NCI-H460 (cell line): ENCODE measurements around the gene MAP3K13. TPM values are rescaled to one million over a fixed set of nuclear protein-coding genes. Genes with fewer than 3 reads are reported as not detected.

Experiments
- DNase-seq: peaks from one replicate; pipeline ENCODE4 v3.0.0-alpha.2; 2016; ENCODE audit warnings: low read depth; ENCODE audit errors: extremely low read depth
- total RNA-seq: library from RNA; depleted of rRNA; stranded (reverse); fragments of >200 nt; shearing (Covaris generic); gene quantifications from 2 replicates; pipeline ENCODE4 v1.2.3, GENCODE V29; 2014; rRNA removed

The MAP3K13 gene
- total RNA-seq, 1 experiment from 2014 or later = 37.1 TPM

DNA sequence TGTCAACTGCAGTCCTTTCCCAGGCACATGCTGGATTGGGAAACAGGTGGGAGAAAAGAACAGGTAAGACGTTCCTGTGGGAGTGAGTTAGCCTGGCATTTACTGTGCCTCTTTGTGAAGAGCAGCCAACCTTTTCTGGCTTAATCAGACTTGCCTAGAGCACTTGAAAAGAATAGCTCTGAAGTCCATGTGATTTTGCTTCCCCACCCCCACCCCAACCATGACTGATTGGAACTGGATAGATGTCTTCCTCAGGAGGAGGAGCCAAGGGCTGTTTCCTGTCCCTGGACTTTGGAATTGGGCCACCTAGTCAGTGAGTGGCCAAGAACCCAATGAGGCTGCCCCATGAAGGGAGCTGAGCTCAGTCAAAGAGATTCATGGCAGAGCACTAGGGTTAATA is 140.6 kb downstream of the MAP3K13 start:
- DNase-seq = no peak

DNA sequence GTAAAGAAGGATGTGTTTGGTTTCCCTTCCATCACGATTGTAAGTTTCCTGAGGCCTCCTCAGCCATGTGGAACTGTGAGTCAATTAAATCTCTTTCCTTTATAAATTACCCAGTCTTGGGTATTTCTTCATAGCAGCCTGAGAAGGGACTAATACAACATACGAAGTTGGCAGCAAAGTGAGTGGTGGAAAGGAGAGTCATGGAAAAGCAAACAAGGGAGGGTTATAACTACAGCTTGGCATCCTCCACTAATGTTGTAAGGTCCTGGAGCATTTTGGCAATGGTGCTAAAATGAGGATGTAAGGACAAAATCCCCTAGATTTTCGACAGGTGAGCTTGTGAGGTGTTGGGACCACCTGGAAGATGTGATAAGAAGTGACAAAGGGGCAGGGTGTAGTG is 141.7 kb downstream of the MAP3K13 start:
- no peak for DNase-seq

DNA sequence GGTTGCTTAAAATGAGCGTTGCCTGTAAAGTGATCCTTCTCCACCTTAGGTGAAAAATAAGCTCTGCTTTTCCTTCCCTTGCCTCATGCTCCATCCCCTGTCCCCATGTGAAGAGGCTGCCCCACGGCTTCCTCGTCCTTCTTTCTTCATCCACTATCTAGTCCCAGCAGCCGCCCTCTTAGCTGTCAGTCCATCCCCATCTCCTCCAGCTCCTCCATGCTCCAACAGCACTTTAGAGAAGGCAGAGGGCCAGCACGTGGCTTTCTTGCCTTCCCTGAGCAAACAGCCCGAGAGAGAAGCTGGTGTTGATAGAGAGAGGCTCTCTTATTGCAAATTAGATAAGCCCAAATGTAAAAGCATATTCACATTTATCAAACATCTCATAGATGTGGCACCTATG is 144.9 kb downstream of the MAP3K13 start:
- DNase-seq = no peak

DNA sequence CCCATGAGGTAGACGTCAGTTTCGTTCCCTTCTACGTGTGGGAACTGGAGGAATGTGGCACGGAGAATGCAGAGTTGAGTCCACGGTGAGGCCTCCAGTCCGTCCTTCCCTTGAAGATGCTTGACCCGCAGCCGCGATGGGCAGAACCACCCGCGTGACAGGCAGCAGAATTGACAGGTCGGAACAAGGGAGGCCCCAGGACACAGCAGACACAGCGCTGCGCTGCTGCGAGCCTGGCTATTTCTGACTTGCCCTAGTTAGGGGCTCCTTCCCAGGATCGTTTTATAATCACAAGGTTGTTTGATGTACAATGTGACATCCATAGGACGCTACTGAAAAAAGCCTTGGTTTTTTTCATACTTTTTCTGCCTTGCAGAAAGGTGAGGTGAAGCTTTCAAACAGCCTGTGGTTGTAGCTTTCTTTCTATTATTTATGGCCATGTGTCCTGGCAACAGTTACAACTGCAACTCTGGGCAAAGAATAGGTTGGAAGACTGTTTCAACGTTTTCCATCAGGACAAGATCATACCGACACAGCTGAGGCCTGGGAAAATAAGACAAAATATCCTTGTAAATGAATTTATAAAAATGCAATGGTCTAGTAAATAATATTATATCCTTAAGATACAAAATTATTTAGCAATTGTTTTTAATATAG is 145.5 kb downstream of the MAP3K13 start:
- no peak for DNase-seq

DNA sequence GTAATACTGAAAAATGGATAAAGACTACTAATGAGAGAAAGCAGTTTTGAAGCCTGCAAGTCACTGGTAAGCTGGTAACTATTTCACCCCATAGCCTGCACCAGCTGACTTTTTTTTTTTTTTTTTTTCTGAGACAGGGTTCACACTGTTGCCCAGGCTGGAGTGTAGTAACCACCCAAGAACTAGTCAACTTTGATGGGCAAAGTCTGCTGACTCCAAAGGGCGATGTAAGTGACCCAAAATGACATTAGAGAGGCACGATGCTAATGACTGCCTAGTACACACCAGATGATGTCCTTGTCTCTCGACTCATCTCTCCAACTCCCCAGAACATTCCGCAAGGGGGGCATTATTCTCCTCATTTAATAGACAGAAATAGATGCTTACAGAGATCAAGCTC is 148.8 kb downstream of the MAP3K13 start:
- no peak for DNase-seq

DNA sequence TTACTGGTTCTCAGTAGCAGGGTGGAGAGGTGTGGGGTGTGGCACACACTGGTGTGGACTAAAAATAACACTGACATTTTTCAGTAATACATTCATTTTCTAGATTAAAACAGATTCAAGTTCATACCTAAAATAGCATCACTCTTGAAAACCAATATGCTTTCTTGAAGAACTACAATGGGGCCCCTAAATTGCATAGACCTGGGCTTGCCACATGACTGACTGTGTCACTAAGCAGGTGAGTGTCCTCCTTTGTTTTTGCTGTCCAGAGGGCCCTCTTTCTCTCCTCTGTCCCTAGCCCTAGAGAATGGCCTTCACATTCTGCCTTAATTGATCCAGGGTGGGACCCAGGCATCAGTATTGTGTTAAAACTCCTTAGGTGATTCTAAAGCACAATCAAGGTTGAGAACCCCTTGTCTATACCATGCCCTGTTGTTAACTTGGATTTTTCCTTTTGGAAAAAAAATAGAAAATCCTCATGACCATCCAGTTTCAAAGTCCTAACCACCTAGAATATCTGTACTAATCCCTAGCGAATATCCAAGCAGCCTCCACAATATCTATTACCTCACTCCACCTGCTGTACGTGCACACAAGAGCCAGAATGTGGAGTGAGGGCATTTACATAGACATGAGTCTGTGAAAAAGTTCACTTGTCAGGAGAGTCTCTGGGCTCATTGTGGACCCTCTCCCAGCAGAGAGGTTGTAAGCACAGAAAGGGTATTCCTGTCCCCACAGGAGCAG is 154.6 kb downstream of the MAP3K13 start:
- no peak for DNase-seq

DNA sequence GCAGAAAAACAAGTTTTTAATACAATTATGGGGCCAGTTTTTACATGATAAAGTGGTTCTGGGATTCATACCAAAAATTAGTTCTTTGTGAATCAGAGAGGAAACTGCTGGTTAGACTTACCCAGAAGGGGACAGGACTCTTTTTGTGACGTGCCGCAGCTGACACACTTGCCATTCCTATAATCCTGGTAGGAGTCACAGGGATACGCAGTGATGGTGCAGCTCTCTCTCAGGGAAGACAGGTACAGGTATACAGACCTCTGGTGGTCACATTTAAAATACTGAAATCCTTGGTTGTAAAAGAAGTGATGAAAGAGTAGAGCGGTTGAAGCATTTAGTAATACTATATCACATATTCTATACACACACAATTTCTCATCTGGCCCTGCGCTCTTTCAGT is 156.1 kb downstream of the MAP3K13 start:
- DNase-seq = no peak

DNA sequence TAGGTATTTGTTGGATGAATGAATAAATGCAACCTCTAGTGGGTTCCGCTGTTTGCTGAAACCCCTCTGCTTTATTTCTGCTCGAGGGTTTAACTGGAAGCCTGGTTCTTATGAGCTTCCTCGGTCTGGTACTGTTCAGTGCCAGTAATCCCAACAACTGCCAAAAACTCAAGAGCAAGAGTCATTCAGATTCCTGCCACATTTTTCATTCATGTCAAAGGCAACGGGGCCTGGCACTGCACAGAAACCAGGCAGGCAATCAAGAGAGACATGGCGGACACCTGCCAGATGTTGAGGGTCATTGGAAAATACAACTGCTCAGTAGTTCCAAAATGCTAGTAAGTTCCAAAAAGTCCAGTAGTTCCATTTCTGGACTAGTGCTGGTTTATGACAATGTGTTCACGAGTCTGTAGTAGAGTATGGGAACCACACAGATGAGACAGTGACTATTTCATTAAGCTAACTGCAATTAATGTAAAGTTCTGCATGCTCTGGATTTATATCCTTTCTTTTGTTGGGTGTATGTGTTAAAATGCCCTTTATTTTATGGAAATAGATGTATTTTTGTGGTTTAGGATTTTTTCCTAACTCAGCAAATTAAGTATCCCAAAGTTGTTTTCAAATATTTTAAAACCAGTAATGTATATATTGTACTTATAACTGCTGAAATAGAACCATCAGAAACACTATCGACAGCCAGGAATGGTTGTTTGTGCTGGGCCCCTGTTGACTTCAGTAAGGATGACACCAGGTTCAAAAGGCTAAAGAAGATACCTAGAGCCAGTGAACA is 158.6 kb downstream of the MAP3K13 start:
- DNase-seq = no peak

DNA sequence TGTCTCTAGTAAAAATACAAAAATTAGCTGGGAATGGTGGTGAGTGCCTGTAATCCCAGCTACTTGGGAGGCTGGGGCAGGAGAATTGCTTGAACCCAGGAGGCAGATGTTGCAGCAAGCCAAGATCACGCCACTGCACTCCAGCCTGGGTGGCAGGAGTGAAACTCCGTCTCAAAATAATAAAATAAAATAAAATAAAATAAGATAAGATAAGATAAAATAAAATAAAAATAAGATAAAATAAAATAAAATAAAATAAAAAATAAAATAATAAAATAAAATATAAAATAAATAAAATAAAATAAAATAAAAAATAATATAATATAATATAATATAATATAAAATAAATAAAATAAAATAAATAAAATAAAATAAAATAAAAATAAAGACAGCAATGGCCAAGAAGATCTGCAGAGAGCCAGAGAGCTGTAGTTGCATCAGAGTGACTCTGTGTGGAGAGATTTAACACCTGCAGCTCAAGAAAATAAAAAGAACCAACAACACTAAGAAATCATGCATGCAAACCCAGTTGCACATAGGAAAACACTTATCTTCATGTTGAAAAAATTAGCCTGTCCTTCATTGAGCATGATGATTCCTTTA is 163.5 kb downstream of the MAP3K13 start:
- DNase-seq = no peak

DNA sequence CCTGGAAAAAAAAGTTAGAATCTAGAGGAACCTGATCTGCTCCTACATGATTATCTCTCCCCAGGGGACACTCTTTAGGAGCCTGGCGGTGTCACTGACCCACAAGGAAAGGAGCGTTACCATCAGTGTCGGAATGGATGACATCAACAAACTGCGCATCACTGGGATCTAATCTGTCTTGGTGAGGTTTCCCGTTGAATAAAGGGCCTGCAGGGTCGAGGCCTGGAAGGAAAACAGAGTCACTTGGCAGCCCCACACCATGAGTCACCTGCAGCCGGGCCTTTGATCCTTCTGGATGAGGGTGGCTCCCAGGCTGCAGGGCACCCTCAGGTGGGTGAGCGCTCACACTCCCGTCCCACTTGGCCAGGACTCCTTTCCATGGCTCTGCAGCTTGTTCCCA is 164.4 kb downstream of the MAP3K13 start:
- DNase-seq = no peak

DNA sequence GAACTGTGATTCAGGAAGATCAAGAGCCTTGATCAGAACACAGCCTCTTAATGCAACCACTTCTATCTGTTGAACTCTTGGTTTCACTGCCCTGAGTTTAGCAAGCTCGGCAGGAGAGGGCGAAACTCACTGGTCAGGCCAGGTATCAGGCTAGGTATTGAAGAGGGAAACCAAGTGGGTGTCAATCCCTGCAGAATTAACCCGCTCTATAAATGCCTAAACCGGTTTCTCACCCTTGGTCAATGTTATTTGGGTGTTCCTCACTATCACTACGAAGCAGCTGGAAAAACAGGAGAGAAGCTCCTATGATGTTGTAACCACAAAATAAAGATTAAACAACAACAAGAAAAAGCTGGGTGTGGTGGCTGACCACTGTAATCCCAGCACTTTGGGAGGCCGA is 165.6 kb downstream of the MAP3K13 start:
- no peak for DNase-seq

DNA sequence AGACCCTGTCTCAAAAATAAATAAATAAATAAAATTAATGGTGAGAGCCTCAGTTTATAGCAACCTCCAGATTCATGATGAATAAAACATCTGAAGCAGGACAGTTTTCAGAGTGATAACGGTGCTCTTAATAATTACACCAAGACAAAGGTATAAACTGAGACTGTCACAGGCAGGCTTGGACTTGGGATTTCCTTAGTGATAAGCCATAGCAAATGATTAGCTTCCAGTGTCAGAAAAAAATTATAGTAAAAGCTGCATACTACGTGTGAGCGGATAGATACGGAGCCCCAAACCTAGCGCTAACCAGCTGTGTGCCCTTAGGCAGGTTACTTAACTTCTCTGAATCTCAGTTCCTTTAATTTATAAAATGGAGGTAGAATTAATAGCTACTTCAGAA is 167.9 kb downstream of the MAP3K13 start:
- DNase-seq = no peak

DNA sequence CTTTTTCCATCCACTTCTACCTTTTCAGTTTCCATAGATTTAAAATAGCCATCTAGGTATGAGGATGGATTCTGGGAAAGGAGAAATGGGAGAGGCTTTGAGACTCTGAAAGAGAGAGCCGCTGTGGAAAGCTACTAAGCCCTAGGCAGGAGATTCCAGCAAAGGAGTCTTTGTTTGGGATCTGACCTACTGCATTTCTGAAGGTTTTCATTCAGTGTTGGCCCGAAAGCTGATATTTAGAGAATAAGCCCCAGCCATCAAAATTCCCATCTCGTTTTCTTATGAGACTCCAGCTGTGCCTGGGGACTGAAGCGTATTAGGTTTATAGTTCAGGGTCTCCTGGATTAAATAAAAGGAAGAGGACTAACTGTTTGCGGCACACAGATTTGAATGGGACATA is 170.0 kb downstream of the MAP3K13 start:
- no peak for DNase-seq

DNA sequence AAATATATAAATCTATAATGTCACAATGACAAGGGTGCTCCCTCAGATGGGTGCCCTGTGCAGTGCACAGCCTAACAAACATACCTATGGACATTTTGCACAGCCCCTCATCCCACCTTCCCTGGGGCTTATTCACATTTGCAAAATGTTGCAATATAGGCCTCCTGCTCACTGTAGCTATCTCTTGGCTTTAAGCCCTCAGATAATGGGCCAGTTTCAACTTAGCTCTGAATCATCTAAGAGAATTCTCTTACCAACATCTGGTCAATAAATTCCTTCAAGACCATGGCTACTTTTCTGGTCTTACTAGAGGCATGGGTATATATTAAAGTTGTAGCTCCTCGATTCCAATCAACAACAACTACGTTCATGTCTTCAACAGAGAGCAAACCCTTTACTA is 171.6 kb downstream of the MAP3K13 start:
- no peak for DNase-seq

DNA sequence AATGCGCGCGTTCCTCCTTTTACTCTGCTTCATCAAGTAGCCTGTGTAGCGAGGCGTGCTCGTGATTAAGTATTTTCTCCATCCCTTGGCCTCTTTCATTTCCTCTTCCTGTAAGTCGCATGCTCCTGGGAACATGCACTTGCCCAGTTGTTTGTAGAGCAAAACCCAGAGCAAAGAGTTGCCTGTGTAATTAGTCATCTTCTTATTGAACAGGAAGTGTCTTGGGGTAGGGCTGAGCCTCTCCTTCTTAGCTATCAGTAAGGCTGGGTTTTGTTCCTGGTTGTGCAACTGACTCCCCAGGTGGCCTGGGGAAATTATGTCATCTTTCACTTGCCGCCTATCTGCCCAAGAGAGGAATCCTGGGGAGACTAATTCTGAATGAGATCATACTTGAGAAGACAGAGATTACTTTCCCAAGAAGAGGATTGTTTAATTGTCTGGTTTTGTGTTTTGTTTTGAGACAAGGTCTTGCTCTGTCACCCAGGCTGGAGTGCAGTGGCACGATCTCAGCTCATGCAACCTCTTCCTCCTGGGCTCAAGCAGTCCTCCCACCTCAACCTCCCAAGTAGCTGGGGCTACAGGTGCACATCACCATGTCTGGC is 174.5 kb downstream of the MAP3K13 start:
- peak; percentile 90 for DNase-seq

Other genes starting within 250 kb of the MAP3K13 start
- not detected in 2 replicates for gene C3orf70, start 210.1 kb upstream of the MAP3K13 start, total RNA-seq
- gene EHHADH, start 109.1 kb upstream of the MAP3K13 start, total RNA-seq = 2.3 and 2.6 TPM in 2 replicates
- gene TMEM41A, start 135.9 kb downstream of the MAP3K13 start, total RNA-seq = 13.3 and 15.4 TPM in 2 replicates
- 6.0 and 8.0 TPM in 2 replicates for gene LIPH, start 189.5 kb downstream of the MAP3K13 start, total RNA-seq
- 17.7 and 21.5 TPM in 2 replicates for gene SENP2, start 223.2 kb downstream of the MAP3K13 start, total RNA-seq